ENCODE data around the gene COMTD1. TPM values are rescaled to one million over a fixed set of nuclear protein-coding genes. Genes with fewer than 3 reads are reported as not detected.
A peak's percentile ranks its signal among the peaks of the same experiment; 100 is the strongest.
"Not testable (repeated sequence)": the region's sequence is repeated elsewhere in the genome, so short reads cannot be mapped to it uniquely, and the experiment has no call there.

COMTD1 gene
- total RNA-seq, 4 donors from 2014 or later = 32.4 to 69.8 (median 46.7) TPM

DNA sequence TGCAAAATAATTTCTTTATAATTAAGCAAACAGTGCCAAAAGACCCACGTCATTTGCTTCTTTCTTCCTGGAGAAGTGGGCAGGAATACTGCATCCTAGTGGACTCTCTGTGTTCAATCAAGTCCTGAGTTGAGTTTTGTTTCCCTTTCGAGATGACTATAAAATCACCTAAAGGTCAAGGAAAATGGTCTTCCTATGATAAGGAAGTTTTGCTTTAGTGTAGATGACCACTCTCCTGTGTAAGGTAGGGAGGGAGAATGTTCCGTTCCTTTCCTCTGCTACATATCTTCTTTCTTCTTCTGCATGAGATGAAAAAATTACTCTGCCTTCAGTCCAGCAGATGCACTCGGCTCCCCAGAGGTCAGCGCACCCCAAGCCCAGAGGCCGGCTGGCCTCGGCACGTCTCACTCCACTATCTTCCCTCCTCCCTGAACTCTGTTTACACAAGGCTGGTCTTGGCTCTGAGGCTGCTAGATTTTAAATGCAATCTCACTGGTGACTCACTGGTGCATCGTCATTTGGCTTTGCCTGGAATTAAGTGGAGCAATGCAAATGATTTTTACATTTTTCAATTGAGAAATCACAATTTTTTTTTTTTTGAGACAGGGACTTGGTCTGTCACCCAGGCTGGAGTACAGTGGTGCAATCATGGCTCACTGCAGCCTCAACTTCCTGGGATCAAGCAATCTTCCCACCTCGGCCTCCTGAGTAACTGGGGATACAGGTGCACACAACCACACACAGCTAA is 43.8 kb downstream of the COMTD1 start:
- 51% methylated on average over 10 of the region's 10 CpGs for WGBS
- Histone ChIP-seq H3K4me1 (peaks cover 23% of the 10 kb centered on the region), H3K27me3 (no peaks in the 10 kb centered on the region), H3K27ac (peak overlapping the region; percentile 66), H3K9me3 (no peaks in the 10 kb centered on the region), H3K4me3 (no peak overlapping the region), H3K36me3 (no peaks in the 10 kb centered on the region)
- peak in 1 of 2 donors; percentile 74 for DNase-seq (ENCODE audit: low spot score in 2 of 2)
- TF ChIP-seq EP300 (IDR thresholded peaks at IDR 0.05) (no peak), POLR2A (IDR thresholded peaks at IDR 0.05) (no peak), POLR2AphosphoS5 (IDR thresholded peaks at IDR 0.05) (no peak)
- TF ChIP-seq, protein P1, sequence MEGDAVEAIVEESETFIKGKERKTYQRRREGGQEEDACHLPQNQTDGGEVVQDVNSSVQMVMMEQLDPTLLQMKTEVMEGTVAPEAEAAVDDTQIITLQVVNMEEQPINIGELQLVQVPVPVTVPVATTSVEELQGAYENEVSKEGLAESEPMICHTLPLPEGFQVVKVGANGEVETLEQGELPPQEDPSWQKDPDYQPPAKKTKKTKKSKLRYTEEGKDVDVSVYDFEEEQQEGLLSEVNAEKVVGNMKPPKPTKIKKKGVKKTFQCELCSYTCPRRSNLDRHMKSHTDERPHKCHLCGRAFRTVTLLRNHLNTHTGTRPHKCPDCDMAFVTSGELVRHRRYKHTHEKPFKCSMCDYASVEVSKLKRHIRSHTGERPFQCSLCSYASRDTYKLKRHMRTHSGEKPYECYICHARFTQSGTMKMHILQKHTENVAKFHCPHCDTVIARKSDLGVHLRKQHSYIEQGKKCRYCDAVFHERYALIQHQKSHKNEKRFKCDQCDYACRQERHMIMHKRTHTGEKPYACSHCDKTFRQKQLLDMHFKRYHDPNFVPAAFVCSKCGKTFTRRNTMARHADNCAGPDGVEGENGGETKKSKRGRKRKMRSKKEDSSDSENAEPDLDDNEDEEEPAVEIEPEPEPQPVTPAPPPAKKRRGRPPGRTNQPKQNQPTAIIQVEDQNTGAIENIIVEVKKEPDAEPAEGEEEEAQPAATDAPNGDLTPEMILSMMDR (IDR thresholded peaks at IDR 0.05) = no peak

DNA sequence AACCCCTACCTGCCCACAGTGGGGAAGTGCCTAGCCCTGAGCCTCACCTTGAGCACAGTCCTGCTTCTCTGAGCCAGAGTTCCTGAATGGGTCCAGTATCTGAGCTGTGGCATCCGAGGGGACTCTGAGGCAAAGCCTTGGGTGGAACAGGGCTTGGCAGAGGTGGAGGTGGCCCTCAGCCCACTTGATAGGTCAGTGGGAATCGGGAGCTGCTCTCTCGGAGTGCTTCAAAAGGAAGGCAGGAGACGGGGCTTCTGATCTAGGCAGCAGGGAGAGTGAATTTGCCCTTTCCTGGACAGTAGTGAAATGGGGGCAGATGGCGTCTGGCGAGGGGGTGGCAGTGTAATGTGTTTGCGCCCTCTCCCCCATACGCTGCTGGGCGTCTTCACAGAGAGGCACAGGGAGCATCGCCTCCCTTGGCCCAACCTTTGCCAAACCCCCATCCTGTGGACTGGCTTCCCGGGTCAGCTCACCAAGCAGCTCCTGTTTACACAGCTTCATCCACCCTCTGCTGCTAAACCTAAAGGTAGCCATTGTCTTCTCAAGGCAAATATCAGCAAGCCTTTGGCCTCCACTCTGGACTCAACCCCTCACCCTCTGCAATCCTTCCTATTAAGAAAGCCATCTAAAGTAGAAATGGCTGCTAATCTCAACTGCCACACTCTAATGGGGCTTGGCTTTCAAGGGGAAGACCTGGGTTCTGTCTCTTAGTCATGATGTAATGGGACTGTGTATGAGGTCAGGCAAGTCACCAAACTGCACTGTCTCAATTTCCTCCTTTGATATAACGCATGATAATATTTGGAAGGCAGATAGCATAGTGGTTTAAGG is 46.3 kb downstream of the COMTD1 start:
- DNase-seq (ENCODE audit: low spot score in 2 of 2) = peak in 1 of 2 donors; percentile 52
- 97% methylated on average over 12 of the region's 12 CpGs for WGBS
- Histone ChIP-seq H3K4me3 (no peak overlapping the region), H3K9me3 (no peaks in the 10 kb centered on the region), H3K27me3 (no peaks in the 10 kb centered on the region), H3K36me3 (no peaks in the 10 kb centered on the region), H3K4me1 (peaks cover 30% of the 10 kb centered on the region), H3K27ac (no peak overlapping the region)
- no peak for TF ChIP-seq POLR2A (IDR thresholded peaks at IDR 0.05)

DNA sequence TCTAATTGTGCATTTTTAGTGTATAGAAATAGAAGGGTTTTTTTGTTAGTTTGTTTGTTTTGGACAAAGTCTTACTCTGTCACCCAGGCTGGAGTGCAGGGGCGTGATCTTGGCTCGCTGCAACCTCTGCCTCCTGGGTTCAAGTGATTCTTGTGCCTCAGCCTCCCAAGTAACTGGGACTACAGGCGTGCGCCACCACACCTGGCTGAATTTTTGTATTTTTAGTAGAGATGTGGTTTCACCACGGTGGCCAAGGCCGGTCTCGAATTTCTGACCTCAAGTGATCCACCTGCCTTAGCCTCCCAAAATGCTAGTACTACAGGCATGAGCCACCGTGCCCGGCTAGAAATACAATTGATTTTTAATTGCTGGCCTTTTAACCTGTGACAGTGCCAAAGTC is 47.2 kb downstream of the COMTD1 start:
- not testable (repeated sequence) for H3K9me3 ChIP-seq, H3K4me3 ChIP-seq, H3K27me3 ChIP-seq, H3K36me3 ChIP-seq
- 91% methylated on average over 9 of the region's 9 CpGs for WGBS
- Histone ChIP-seq H3K27ac (peak overlapping the region; percentile 56), H3K4me1 (peaks cover 30% of the 10 kb centered on the region)
- DNase-seq (ENCODE audit: low spot score in 2 of 2) = peak in 1 of 2 donors; percentile 35

DNA sequence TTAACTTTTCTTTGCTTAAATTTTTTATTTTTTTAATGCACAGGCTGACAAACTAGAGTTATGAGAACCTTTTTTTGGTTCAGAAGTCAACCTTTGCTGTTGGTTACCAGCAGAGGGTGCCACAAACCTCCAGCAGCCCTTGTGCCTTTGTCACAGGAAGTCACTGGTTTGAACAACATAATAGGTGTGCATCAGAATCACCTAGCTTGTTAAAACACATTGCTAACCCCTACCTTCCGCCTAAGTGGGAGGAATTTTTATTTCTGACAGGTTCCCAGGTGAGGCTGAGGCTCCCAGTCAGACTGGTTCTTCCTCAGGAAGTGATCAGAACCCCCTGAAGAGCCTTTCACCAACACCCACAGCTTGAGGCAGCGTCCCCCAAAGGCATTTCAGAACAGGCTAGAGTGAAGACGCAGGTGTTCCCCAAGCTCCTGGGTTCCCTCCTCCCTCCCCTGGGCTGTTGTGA is 47.8 kb downstream of the COMTD1 start:
- peak in 1 of 2 donors; percentile 76 for DNase-seq (ENCODE audit: low spot score in 2 of 2)
- WGBS = 55% methylated on average over 3 of the region's 3 CpGs
- no peaks in the 10 kb centered on the region for H3K27me3 ChIP-seq
- H3K4me3 ChIP-seq = no peak overlapping the region
- TF ChIP-seq POLR2A (IDR thresholded peaks at IDR 0.05) = no peak
- TF ChIP-seq, protein P1 (IDR thresholded peaks at IDR 0.05) = peak; percentile 54 to 59
- H3K4me1 ChIP-seq = peaks cover 30% of the 10 kb centered on the region
- H3K9me3 ChIP-seq = no peaks in the 10 kb centered on the region
- H3K36me3 ChIP-seq = peaks cover 3% of the 10 kb centered on the region
- H3K27ac ChIP-seq = peak overlapping the region; percentile 56

DNA sequence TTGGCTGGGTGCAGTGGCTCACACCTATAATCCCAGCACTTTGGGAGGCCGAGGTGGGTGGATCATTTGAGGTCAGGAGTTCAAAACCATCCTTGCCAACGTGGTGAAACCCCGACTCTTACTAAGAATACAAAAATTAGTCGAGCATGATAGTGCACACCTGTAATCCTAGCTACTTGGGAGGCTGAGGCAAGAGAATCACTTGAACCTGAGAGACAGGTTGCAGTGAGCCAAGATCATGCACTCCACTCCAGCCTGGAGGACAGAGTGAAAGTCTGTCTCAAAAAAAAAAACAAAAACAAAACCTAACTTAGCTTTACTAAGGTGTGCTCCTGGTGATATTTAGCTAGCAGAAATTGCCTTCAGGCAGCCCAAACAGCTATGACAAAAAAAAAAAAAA is 49.4 kb downstream of the COMTD1 start:
- 32% methylated on average over 4 of the region's 4 CpGs for WGBS

More for the DNA sequence above, 49.4 kb downstream of the COMTD1 start:
- Histone ChIP-seq H3K27ac (peak overlapping the region; percentile 36), H3K4me3 (no peak overlapping the region), H3K27me3 (no peaks in the 10 kb centered on the region), H3K4me1 (peaks cover 24% of the 10 kb centered on the region), H3K9me3 (no peaks in the 10 kb centered on the region), H3K36me3 (peaks cover 7% of the 10 kb centered on the region)
- TF ChIP-seq POLR2A (IDR thresholded peaks at IDR 0.05) (no peak), POLR2AphosphoS5 (IDR thresholded peaks at IDR 0.05) (no peak), EP300 (IDR thresholded peaks at IDR 0.05) (no peak)
- TF ChIP-seq, protein P1 (IDR thresholded peaks at IDR 0.05) = no peak
- DNase-seq (ENCODE audit: low spot score in 2 of 2) = no peak

Other genes with a start within 250 kb of the COMTD1 start
- gene SAMD8, start 124.3 kb downstream of the COMTD1 start, total RNA-seq = 10 to 100 TPM; 20.3 to 29.1 (median 22.8) TPM
- gene VDAC2, start 25.2 kb downstream of the COMTD1 start, total RNA-seq = 100 to 1,000 TPM; 111 to 196 (median 146) TPM
- gene ZNF503, start 165.8 kb upstream of the COMTD1 start, total RNA-seq = 1 to 10 TPM; 5.7 to 7.6 (median 6.6) TPM
- gene LRMDA, start 195.7 kb upstream of the COMTD1 start, total RNA-seq = 1 to 10 TPM in 2 of 4 donors, under 1 TPM in 1, not detected in 1; 0.10 to 2.9 (median 1.9) TPM